Tibial nerve (tissue), 4 donors: ENCODE data around the gene INPP4B. TPM values are rescaled to one million over a fixed set of nuclear protein-coding genes. Genes with fewer than 3 reads are reported as not detected.

Source experiments
- DNase-seq, 2 donors: peaks; one replicate each; pipeline ENCODE4 v3.0.0-alpha.2; 2019; ENCODE audit warnings: low spot score in 2 of 2
- H3K27ac ChIP-seq, 4 donors: fragments of 200-600 bp; sonication (generic) in 3 of 4; one replicate each; pipeline ENCODE4 v1.5.1; 2017 to 2019; ENCODE audit warnings: mild to moderate bottlenecking in 1 of 4
- H3K27me3 ChIP-seq, 2 donors: fragments of 200-600 bp; sonication (generic) in 1 of 2; one replicate each; pipeline versions ENCODE4 v1.5.1 to v1.6.0; 2017 to 2019
- H3K36me3 ChIP-seq, 3 donors: fragments of 200-600 bp; sonication (generic); one replicate each; pipeline ENCODE4 v1.5.1; 2018 to 2019
- H3K4me1 ChIP-seq, 4 donors: fragments of 200-600 bp; sonication (generic) in 3 of 4; one replicate each; pipeline ENCODE4 v1.5.1; 2017 to 2019
- H3K4me3 ChIP-seq, 4 donors: fragments of 200-600 bp; sonication (generic) in 3 of 4; one replicate each; pipeline ENCODE4 v1.5.1; 2017 to 2019; ENCODE audit warnings: mild to moderate bottlenecking in 1 of 4, moderate library complexity in 1 of 4
- H3K9me3 ChIP-seq, 4 donors: fragments of 200-600 bp; sonication (generic) in 3 of 4; one replicate each; pipeline ENCODE4 v1.5.1; 2017 to 2019
- EP300 ChIP-seq, 2 donors: sonication (generic); formaldehyde crosslinking; IDR thresholded peaks; one replicate each; pipeline ENCODE4 v1.6.1; 2017; ENCODE audit warnings: antibody characterized with exemption in 2 of 2, mild to moderate bottlenecking in 1 of 2
- POLR2A ChIP-seq, 2 donors: fragments of 450-650 bp; IDR thresholded peaks; one replicate each; pipeline ENCODE4 v1.6.1; 2017; ENCODE audit warnings: antibody characterized with exemption in 2 of 2, mild to moderate bottlenecking in 2 of 2, moderate library complexity in 2 of 2
- WGBS, 2 donors: methylation state at CpG; one replicate each; pipeline ENCODE4 v1.1.5; 2018; 5-methylcytosine and 5-hydroxymethylcytosine counted together
- total RNA-seq, 4 donors: library from RNA; depleted of rRNA; stranded (reverse); fragments of >200 nt; gene quantifications; one replicate each; pipeline ENCODE4 v1.1.0, GENCODE V29; 2016
- TF ChIP-seq, protein P1 (sequence below), 5 experiments: fragments of 200-600 bp in 3 of 5; fragments of 450-650 bp in 2 of 5; sonication (generic) in 3 of 5; IDR thresholded peaks; one replicate each; pipeline ENCODE4 v1.5.1; 2016 to 2019; ENCODE audit warnings: antibody characterized with exemption in 5 of 5, mild to moderate bottlenecking in 3 of 5, moderate library complexity in 2 of 5

Gene INPP4B
- total RNA-seq, 4 donors from 2014 or later: 16.3 to 32.4 (median 24.8) TPM

DNA sequence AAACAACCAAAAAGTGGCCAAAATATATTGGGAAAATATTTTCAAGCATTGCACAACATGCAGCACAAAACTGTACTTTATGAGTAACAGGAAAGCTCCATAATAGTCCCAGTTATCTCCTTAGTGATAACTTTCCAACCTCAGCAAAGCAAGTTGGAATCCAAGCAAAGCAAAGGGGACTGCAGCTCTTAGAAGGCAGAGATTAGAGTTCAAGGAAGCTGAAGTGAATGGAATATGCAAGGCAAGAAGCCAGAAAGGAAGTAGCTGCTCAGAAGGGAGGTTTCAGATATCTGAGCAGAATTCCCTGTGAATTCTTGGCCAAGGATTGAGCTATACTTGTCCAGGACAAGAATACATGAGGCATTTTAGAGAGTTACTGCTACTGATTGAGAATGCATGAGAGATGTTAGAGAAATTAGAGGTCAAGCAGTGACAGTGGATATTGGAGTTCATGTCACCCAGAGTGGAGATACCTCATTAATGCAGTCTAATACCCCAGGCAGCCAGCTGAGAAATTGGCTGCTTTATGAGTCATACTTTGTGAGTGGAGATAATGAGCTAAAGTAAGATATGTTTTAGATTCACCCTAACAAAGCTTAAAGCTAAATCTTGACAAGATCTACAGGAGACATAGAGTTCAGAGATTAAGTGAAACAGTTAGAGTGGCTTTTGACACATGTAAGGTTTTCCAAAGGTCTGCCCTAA is 102.8 kb downstream of the INPP4B start:
- no peaks in the 10 kb centered on the region for H3K36me3 ChIP-seq
- no peaks in the 10 kb centered on the region for H3K27me3 ChIP-seq
- no peaks in the 10 kb centered on the region for H3K4me1 ChIP-seq
- peaks cover 0 to 18% (median 6%) of the 10 kb centered on the region in 4 donors for H3K9me3 ChIP-seq
- no peak overlapping the region for H3K4me3 ChIP-seq
- H3K27ac ChIP-seq: no peak overlapping the region
- no peak for DNase-seq
- no peak for TF ChIP-seq EP300 (IDR thresholded peaks at IDR 0.05)
- no peak for TF ChIP-seq POLR2A (IDR thresholded peaks at IDR 0.05)
- TF ChIP-seq, protein P1, sequence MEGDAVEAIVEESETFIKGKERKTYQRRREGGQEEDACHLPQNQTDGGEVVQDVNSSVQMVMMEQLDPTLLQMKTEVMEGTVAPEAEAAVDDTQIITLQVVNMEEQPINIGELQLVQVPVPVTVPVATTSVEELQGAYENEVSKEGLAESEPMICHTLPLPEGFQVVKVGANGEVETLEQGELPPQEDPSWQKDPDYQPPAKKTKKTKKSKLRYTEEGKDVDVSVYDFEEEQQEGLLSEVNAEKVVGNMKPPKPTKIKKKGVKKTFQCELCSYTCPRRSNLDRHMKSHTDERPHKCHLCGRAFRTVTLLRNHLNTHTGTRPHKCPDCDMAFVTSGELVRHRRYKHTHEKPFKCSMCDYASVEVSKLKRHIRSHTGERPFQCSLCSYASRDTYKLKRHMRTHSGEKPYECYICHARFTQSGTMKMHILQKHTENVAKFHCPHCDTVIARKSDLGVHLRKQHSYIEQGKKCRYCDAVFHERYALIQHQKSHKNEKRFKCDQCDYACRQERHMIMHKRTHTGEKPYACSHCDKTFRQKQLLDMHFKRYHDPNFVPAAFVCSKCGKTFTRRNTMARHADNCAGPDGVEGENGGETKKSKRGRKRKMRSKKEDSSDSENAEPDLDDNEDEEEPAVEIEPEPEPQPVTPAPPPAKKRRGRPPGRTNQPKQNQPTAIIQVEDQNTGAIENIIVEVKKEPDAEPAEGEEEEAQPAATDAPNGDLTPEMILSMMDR (IDR thresholded peaks at IDR 0.05): no peak

DNA sequence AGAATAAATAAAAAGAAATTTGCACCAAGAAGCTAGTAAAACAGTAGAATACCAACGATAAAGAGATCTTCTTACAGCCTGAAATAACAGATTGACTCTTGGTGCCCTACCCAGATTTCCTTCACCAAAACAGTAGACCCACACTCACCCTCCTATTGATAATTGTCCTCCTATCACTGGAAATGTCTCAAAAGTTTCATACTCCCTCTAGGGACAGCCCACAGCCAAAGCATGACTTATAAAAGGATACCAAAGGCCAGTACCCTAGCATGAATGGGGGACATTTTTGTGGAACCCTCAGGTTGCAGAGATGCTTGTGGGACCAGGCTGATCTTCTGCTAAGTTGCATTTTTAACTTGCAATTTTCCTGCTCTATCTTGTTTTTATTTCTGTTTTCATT is 104.1 kb downstream of the INPP4B start:
- DNase-seq: no peak
- Histone ChIP-seq H3K27ac (no peak overlapping the region), H3K36me3 (no peaks in the 10 kb centered on the region), H3K4me1 (no peaks in the 10 kb centered on the region), H3K4me3 (no peak overlapping the region), H3K9me3 (peaks cover 0 to 18% (median 6%) of the 10 kb centered on the region in 4 donors), H3K27me3 (no peaks in the 10 kb centered on the region)
- WGBS, 2 donors: 65 to 73% methylated on average over 1 of the region's 1 CpG
- TF ChIP-seq POLR2A (IDR thresholded peaks at IDR 0.05) (no peak), EP300 (IDR thresholded peaks at IDR 0.05) (no peak)
- TF ChIP-seq, protein P1 (IDR thresholded peaks at IDR 0.05): no peak

DNA sequence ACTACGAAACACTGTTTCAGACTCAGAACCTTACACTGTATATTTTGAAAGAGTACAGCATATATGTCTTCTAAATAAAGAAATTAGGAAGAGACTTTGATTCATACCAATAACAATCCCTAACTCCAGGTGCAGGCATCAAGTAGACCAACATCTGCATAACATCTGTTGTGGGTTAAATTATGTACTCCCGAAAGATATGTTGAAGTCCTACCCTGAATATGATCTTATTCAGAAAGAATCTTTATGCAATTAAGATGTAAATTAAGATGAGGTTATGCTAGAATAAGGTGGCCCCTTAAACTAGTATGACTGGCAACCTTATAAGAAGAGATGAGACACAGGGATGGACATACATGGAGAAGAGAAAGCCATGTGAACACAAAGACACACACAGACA is 117.9 kb downstream of the INPP4B start:
- TF ChIP-seq EP300 (IDR thresholded peaks at IDR 0.05) (no peak), POLR2A (IDR thresholded peaks at IDR 0.05) (no peak)
- TF ChIP-seq, protein P1 (IDR thresholded peaks at IDR 0.05): no peak
- Histone ChIP-seq H3K27ac (no peak overlapping the region), H3K9me3 (no peaks in the 10 kb centered on the region), H3K4me1 (no peaks in the 10 kb centered on the region), H3K4me3 (no peak overlapping the region), H3K27me3 (no peaks in the 10 kb centered on the region), H3K36me3 (no peaks in the 10 kb centered on the region)
- WGBS, 2 donors: 75 to 85% methylated on average over 2 of the region's 2 CpGs
- no peak for DNase-seq

DNA sequence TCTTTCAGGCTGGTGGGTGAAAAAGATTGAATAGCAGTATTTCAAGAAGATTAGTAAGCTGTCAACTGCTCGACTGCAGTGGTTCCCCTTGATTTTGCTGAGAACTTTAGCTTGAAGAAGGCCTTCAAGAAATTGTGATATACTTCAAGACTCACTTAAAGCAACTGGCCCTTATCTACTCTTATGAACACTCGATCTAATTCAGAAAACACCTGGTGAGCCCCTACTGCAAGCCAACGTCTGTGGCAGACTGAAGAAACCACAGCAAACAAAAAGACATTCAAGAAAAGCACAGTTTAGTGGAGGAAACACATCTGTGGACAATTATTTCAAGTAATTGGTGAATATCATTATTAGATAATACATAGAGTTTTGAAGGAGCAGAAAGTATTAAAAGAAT is 119.0 kb downstream of the INPP4B start:
- 52 to 55% methylated on average over 3 of the region's 3 CpGs for WGBS, 2 donors
- no peaks in the 10 kb centered on the region for H3K36me3 ChIP-seq
- H3K27ac ChIP-seq: no peak overlapping the region
- H3K27me3 ChIP-seq: no peaks in the 10 kb centered on the region
- DNase-seq: no peak
- no peaks in the 10 kb centered on the region for H3K4me1 ChIP-seq
- no peaks in the 10 kb centered on the region for H3K9me3 ChIP-seq
- H3K4me3 ChIP-seq: no peak overlapping the region
- no peak for TF ChIP-seq POLR2A (IDR thresholded peaks at IDR 0.05)
- no peak for TF ChIP-seq EP300 (IDR thresholded peaks at IDR 0.05)
- TF ChIP-seq, protein P1 (IDR thresholded peaks at IDR 0.05): no peak

- no peak for DNase-seq
- 65 to 72% methylated on average over 2 of the region's 2 CpGs for WGBS, 2 donors
Measured at GRCh38 chr4:142725886-142726285, 120.2 kb downstream of the INPP4B start.

More at GRCh38 chr4:142725886-142726285, 120.2 kb downstream of the INPP4B start:
- Histone ChIP-seq H3K36me3 (no peaks in the 10 kb centered on the region), H3K4me1 (no peaks in the 10 kb centered on the region), H3K27me3 (no peaks in the 10 kb centered on the region), H3K9me3 (no peaks in the 10 kb centered on the region), H3K27ac (no peak overlapping the region), H3K4me3 (no peak overlapping the region)
- no peak for TF ChIP-seq EP300 (IDR thresholded peaks at IDR 0.05)
- no peak for TF ChIP-seq POLR2A (IDR thresholded peaks at IDR 0.05)
- TF ChIP-seq, protein P1 (IDR thresholded peaks at IDR 0.05): no peak
